NCI-H2081 treated with DMSO at 0.1 percent for 48 hours (cell line): ENCODE measurements around the gene MAGOHB.
"Not testable (repeated sequence)": the region's sequence is repeated elsewhere in the genome, so short reads cannot be mapped to it uniquely, and the experiment has no call there.

ENCODE experiments used
- DNase-seq: peaks from one replicate; lab custom pipeline; 2025; lab: John Stamatoyannopoulos, UW

Gene MAGOHB

DNA sequence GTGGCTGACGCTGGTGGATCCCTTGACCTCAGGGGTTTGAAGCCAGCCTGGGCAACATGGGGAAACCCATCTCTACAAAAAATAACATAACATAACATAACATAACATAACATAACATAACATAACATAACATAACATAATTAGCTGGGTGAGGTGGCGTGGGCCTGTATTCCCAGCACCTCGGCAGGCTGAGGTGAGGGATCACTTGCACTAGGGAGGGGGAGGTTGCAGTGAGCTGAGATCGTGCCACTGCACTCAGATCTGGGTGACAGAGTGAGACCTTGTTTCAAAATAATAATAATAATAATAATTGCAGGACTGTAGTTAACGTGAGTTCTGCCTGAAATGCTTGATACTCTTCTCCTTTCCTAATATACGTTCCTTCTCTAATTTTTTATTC, 1.3 kb downstream of the MAGOHB start:
- DNase-seq = no peak

DNA sequence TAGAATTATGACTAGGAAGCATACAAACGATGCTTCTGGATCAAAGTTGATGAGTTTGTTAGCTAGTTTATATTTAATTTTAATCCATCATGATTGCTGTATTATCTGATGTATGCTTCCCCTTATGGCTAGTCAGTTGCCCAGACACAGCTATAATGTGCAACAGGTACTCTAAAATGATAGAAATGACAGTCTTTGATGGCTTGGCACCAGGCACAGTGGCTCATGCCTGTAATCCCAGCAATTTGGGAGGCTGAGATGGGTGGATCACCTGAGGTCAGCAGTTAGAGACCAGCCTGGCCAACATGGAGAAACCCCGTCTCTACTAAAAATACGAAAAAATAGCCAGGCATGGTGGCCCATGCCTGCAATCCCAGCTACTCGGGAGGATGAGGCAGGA, 2.2 kb downstream of the MAGOHB start:
- not testable (repeated sequence) for DNase-seq

DNA sequence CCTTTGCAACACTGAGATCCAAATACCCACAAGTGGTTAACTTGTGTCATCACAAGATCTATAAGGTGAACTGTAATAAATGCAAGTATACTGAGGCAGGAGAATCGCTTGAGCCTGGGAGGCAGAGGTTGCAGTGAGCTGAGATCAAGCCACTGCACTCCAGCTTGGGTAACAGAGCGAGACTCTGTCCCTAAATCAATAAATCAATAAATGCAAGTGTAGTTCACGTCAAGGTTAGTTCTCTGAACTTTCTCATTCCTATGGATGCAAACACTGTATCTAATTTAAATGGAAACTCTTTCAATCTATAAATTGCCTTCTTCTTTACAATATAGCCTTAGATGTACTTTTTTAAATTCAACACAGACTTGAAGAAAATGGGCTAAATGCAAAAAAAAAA, 3.2 kb downstream of the MAGOHB start:
- no peak for DNase-seq

- DNase-seq = no peak
Observed at GRCh38 chr12:10607885-10608458, 5.4 kb downstream of the MAGOHB start.

DNA sequence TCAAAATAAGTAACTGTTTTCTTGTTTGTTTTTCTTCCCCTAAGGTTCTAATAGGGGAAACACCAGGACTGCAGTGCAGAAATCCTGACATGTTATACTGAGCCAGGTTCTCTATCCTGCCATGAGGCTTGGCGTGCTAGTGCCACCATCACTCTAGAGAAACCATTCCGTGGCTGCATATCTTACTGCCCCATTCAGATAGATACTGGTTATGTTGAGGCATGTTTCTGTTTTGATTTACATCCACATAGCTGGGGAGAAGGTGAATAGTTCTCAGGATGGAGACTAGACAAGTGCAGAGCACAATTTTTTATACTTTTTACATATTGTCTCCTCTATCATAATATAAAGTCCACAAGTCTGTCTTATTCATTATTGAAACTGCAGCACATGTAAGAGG, 11.5 kb downstream of the MAGOHB start:
- DNase-seq = no peak

DNA sequence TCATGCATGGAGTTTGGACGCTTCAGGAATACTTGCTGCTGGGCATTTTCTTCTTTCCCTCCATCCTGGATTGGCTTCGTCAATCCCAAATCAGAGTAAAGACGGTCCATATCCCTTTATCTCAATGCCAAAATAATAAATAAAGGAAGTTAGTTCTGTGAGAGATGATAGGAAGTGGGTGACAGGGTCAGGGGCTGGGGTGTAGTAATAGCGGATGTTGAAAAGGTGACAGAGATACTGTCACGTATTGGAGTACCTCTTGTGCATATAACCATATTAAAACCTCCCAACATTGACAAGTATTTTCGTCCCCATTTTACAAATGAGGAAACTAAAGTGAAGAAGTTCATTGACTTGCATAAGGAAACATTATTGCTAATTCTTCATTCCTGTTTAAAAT, 12.4 kb downstream of the MAGOHB start:
- DNase-seq = no peak

DNA sequence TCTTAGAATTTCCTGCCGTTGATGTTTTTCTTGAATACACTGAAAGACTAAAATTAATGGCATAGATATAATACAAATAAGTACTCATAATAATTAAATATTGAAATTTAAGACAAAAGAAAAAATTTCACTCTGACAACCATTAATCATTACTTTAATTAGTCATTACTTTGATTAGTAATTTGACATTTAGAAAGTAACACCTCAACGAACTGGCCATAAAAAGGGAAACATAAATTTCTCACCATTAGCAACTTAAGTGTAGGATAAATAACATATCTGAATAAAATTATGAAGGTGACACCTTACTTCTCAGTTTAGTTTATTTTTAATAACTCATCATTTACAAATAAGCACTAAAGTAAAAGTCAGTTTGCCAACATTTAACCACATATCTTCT, 17.5 kb downstream of the MAGOHB start:
- no peak for DNase-seq

GRCh38 chr12:10590966-10591365, 22.4 kb downstream of the MAGOHB start:
- no peak for DNase-seq

- DNase-seq = no peak
Observed at GRCh38 chr12:10584415-10584814, 29.0 kb downstream of the MAGOHB start.

DNA sequence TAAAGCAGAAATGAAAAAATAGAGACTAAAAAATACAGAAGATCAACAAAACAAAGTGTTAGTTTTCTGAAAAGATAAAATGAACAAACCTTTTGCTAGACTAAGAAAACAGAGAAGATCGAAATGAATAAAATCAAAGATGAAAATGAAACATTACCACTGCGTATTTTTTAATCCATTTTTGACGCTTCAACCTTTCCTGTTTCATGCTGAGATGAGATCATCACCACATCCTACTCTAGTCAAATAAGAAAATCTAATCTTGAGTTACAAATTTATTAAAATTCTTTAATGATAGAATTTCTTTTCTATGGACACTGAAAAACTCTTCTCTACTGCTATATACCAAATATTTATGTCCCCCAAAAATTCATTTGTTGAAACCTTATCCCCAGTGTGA, 30.7 kb downstream of the MAGOHB start:
- DNase-seq = no peak

DNA sequence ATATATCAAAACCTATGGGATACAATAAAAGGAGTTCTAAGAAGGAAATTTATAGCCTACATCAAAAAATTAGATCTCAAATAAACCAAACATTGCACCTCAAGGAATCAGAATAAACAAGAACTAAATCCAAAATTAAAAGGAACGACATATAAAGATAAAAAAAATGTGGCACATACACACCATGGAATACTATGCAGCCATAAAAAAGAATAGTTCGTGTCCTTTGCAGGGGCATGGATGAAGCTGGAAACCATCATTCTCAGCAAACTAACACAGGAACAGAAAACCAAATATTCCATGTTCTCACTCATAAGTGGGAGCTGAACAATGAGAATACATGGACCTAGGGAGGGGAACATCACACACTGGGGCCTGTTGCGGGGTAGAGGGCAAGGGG, 31.3 kb downstream of the MAGOHB start:
- not testable (repeated sequence) for DNase-seq

- no peak for DNase-seq
Observed at GRCh38 chr12:10574307-10574706, 39.1 kb downstream of the MAGOHB start.

GRCh38 chr12:10572021-10572490, 41.4 kb downstream of the MAGOHB start:
- DNase-seq = not testable (repeated sequence)

GRCh38 chr12:10571141-10571540, 42.3 kb downstream of the MAGOHB start:
- no peak for DNase-seq

DNA sequence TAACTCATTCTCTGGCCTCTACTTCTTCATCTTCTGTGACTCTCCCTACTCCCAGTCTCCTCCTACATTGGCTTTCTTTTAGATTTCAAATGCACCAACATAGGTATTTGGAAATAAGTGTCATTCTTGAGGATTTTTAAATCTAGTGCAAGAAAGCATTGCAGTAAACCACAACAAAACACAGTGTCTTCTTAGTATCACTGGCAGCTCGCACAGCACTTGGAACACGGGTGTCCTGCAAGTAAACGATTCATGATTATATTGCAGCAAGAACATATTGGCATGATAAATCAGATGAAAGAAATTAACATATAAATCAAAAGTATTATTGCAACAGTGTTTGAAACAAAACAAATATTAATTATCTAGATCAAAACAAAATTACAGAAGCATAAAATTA, 45.6 kb downstream of the MAGOHB start:
- no peak for DNase-seq

DNA sequence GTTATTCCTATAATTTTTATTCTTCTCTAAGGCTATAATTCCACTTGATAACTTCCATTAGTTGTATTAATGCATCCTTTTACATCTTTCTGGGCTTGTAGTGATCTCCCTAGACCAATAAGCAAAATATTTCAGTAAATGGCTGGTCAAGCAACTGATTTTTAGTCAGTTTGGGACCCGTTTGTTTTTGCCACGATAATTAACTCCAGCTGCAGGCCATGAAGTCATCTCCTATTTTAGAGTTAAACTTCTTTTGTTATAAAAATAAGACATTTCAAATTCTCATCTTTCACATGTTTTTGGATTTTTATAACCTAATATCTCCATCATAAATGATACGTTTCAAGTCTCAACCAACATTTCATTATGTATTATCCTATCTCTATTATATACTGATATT, 49.4 kb downstream of the MAGOHB start:
- no peak for DNase-seq

- DNase-seq = no peak
Observed at GRCh38 chr12:10563002-10563401, 50.4 kb downstream of the MAGOHB start.

GRCh38 chr12:10562306-10562933, 51.0 kb downstream of the MAGOHB start:
- no peak for DNase-seq

DNA sequence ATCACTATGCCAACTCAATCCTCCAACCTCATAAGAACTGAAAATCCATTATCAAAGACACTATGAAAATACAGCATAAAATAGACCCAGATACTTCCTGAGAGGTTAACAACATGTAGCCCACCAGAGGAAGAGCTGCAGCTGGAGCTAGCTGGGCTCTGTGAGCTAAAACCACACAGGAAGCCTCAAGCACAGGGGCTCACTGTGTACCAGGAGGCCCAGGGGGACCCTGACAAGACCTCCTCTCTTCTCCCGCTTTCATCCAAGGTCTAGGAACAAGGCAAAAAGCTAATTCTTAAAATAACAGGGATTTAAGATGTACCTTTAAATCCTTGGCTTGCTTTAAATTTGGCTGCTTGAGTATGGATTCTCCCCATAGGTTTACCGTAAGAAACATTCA, 54.2 kb downstream of the MAGOHB start:
- no peak for DNase-seq

- DNase-seq = no peak
Observed at GRCh38 chr12:10558789-10559188, 54.6 kb downstream of the MAGOHB start.

- no peak for DNase-seq
Observed at GRCh38 chr12:10558301-10558700, 55.1 kb downstream of the MAGOHB start.

DNA sequence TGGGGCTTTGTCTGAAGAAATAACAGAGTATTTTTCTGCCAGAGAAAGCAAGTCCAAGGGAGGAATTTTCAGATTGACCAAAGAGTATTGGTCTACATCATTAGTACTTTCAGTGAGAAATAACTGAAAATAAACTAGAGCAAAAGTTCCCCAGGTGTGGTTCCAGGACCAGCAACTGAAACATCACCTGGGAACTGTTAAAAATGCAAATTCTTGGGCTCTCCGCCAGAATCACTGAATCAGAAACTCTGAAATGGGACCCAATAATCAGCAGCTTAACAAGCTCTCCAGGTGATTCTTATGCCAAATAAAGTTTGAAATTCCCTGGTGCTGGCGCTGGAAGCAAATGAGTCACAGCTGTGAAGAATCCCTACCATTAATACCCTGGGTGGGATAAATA, 55.6 kb downstream of the MAGOHB start:
- no peak for DNase-seq

DNA sequence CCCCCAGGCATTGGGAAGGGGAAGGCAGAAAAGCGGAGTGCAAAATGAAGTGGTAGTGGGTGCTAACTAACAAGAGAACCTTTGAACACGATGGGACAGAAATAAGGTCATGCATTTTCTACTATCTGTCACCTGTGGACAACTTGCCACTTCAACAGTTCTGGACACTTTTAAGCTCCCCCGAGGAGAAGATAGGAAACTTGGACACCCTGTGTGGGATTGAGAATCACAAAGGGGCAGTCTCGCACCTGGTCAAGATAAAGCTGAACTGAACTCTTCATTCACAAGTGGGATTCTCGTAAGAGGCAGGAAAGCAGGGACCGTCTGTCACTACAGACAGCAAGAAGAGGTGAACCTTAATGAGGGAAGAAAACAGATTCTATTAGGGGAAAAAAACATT, 56.1 kb downstream of the MAGOHB start:
- no peak for DNase-seq
